Endothelial cell of umbilical vein (primary cell): ENCODE measurements around the gene PON2. TPM values are rescaled to one million over a fixed set of nuclear protein-coding genes. Genes with fewer than 3 reads are reported as not detected.

Experiments used
- BruUV-seq: library from RNA; stranded (reverse); fragments of 400-500 nt; replicated peaks from 2 replicates; lab custom pipeline; 2021; lab: Mats Ljungman, UMichigan
- CTCF ChIA-PET: fragments of 300-600, 350-600 bp; sonication (Branson Sonifier 250); formaldehyde crosslinking; loops from one replicate; lab custom pipeline; 2021; ENCODE audit warnings: antibody characterized with exemption, inconsistent platforms; lab: Charles Lee
- POLR2A ChIA-PET: fragments of 300-600, 350-600 bp; sonication (Branson Sonifier 250); formaldehyde crosslinking; loops from one replicate; lab custom pipeline; 2021; ENCODE audit warnings: antibody characterized with exemption, inconsistent platforms; lab: Charles Lee
- DNase-seq: peaks from one replicate; pipeline ENCODE4 v3.0.0-alpha.2; 2011; ENCODE audit warnings: low read depth, low spot score
- FAIRE-seq: peaks from 2 replicates; lab custom pipeline; 2011; peaks lifted over from hg19 to GRCh38; lab: Jason Lieb, UNC
- H2AFZ ChIP-seq: 2 replicates; pipeline ENCODE4 v1.6.0; 2012; ENCODE audit warnings: low read depth, low read length, control low read depth, inconsistent platforms
- H3K27ac ChIP-seq: 2 replicates; pipeline ENCODE4 v1.5.1; 2011; ENCODE audit warnings: low read depth, mild to moderate bottlenecking, control low read depth, low read length, moderate library complexity; ENCODE audit not compliant: insufficient read depth
- H3K27me3 ChIP-seq, 2 experiments: 2 replicates each; pipeline versions ENCODE4 v1.6.0 to v1.6.1; 2011; ENCODE audit warnings: low read length in 2 of 2, mixed read lengths in 1 of 2; ENCODE audit not compliant: control insufficient read depth in 2 of 2, insufficient read depth in 2 of 2
- H3K36me3 ChIP-seq, 2 experiments: 2 replicates in 1 of 2; 3 replicates in 1 of 2; pipeline ENCODE4 v1.5.1; 2011; ENCODE audit warnings: low read length in 2 of 2, mild to moderate bottlenecking in 1 of 2, moderate library complexity in 1 of 2; ENCODE audit not compliant: control insufficient read depth in 2 of 2, insufficient read depth in 2 of 2; ENCODE audit errors: extremely low read depth in 1 of 2
- H3K4me1 ChIP-seq: 3 replicates; pipeline ENCODE4 v1.5.1; 2011; ENCODE audit warnings: mild to moderate bottlenecking, low read length; ENCODE audit not compliant: control insufficient read depth, insufficient read depth; ENCODE audit errors: extremely low read depth
- H3K4me2 ChIP-seq: 2 replicates; pipeline ENCODE4 v1.6.1; 2011; ENCODE audit warnings: low read length, control low read depth, mixed read lengths; ENCODE audit not compliant: insufficient read depth
- H3K4me3 ChIP-seq, 3 experiments: fragments of 200-600 bp in 1 of 3; sonication (generic), shearing (Covaris generic) in 1 of 3; replicated peaks in 1 of 3; 2 replicates each; pipeline ENCODE4 v1.5.1; 2011 to 2016; ENCODE audit warnings: control low read depth in 3 of 3, low read length in 3 of 3, mild to moderate bottlenecking in 2 of 3, inconsistent platforms in 1 of 3, low read depth in 1 of 3, moderate library complexity in 1 of 3; ENCODE audit not compliant: insufficient read depth in 1 of 3
- H3K79me2 ChIP-seq: 2 replicates; pipeline ENCODE4 v1.6.0; 2012; ENCODE audit warnings: low read length, inconsistent platforms; ENCODE audit not compliant: control insufficient read depth, insufficient read depth
- H3K9ac ChIP-seq: replicated peaks from 2 replicates; pipeline ENCODE3; 2011; ENCODE audit warnings: low read length, control low read depth; ENCODE audit not compliant: insufficient read depth; ENCODE audit errors: extremely low read depth
- H3K9me1 ChIP-seq: replicated peaks from 3 replicates; pipeline ENCODE4 v1.6.0; 2011; ENCODE audit warnings: mild to moderate bottlenecking, low read length; ENCODE audit not compliant: control insufficient read depth, insufficient read depth; ENCODE audit errors: extremely low read depth
- H3K9me3 ChIP-seq: replicated peaks from 2 replicates; pipeline ENCODE4 v1.5.1; 2012; ENCODE audit warnings: low read length, inconsistent platforms; ENCODE audit not compliant: control insufficient read depth, insufficient read depth
- H4K20me1 ChIP-seq: replicated peaks from 2 replicates; pipeline ENCODE3; 2011; ENCODE audit warnings: mild to moderate bottlenecking, low read length; ENCODE audit not compliant: control insufficient read depth, insufficient read depth; ENCODE audit errors: extremely low read depth
- CTCF ChIP-seq, 2 donors: IDR thresholded peaks; 1 replicate in 1 of 2; 2 replicates in 1 of 2; pipeline ENCODE4 v1.5.1; 2011; ENCODE audit warnings: low read length in 2 of 2, mild to moderate bottlenecking in 2 of 2, moderate library complexity in 2 of 2, control low read depth in 1 of 2, inconsistent platforms in 1 of 2, low read depth in 1 of 2; ENCODE audit not compliant: insufficient read depth in 1 of 2; ENCODE audit errors: extremely low read depth in 1 of 2
- EZH2 ChIP-seq: IDR thresholded peaks from 2 replicates; pipeline ENCODE4 v1.6.1; 2012; ENCODE audit warnings: borderline replicate concordance, low read depth, mild to moderate bottlenecking, moderate library complexity, low read length, inconsistent platforms; ENCODE audit not compliant: severe bottlenecking
- FOS ChIP-seq: IDR thresholded peaks from 2 replicates; pipeline ENCODE4 v1.6.1; 2011; ENCODE audit warnings: mild to moderate bottlenecking, low read length, moderate library complexity, borderline replicate concordance; ENCODE audit not compliant: insufficient read depth
- GATA2 ChIP-seq: IDR thresholded peaks from 2 replicates; pipeline ENCODE4 v1.7.0; 2011; ENCODE audit warnings: low read depth, mild to moderate bottlenecking, moderate library complexity, mixed read lengths, low read length; ENCODE audit not compliant: insufficient read length, insufficient read depth
- JUN ChIP-seq: IDR thresholded peaks from 2 replicates; pipeline ENCODE4 v1.6.1; 2011; ENCODE audit warnings: borderline replicate concordance, low read depth; ENCODE audit not compliant: insufficient read length, insufficient read depth
- MAX ChIP-seq: IDR thresholded peaks from 2 replicates; pipeline ENCODE4 v1.6.1; 2011; ENCODE audit not compliant: insufficient read depth, insufficient read length
- MYC ChIP-seq: IDR thresholded peaks from one replicate; pipeline ENCODE4 v1.6.1; 2011; ENCODE audit warnings: mild to moderate bottlenecking, low read depth, low read length
- POLR2A ChIP-seq: IDR thresholded peaks from 2 replicates; pipeline ENCODE4 v1.6.1; 2012; ENCODE audit warnings: low read depth, mild to moderate bottlenecking, control low read depth, low read length
- POLR2AphosphoS5 ChIP-seq: IDR thresholded peaks from 2 replicates; pipeline ENCODE4 v1.6.1; 2012; ENCODE audit warnings: low read depth, mild to moderate bottlenecking, control low read depth, low read length, moderate library complexity; ENCODE audit not compliant: insufficient read depth
- dilution Hi-C: fragments of 300-500 bp; cut with MboI; formaldehyde crosslinking; loops from one replicate; pipeline ENCODE4 v1.15.0; 2019; ENCODE audit warnings: low sequenced_read_pairs; ENCODE audit not compliant: extremely low pct_ligation_motif_present
- intact Hi-C: fragments of 100-400 bp; cut with micrococcal nuclease; formaldehyde crosslinking; loops from one replicate; pipeline ENCODE4 v1.10.0; 2022
- polyA plus RNA-seq, 4 experiments: library from polyadenylated mRNA; depleted of rRNA in 3 of 4; stranded (reverse) in 3 of 4; unstranded in 1 of 4; fragments of >200 nt; gene quantifications; 2 replicates each; pipeline versions ENCODE4 v1.2.1 to v1.2.3, GENCODE V29; 2011 to 2012; ENCODE audit warnings: missing spikeins in 1 of 4
- total RNA-seq: library from RNA; stranded (reverse); gene quantifications from 2 replicates; pipeline ENCODE4 v1.2.3, GENCODE V29; 2021

PON2 gene
- total and polyA plus RNA-seq, 2 donors (not counting 3 experiments of a cell fraction or from before 2014, with no cell fraction given) = 110 to 125 TPM

- Histone ChIP-seq H4K20me1 (no peaks in the 10 kb centered on the region), H3K9me3 (no peaks in the 10 kb centered on the region), H3K79me2 (no peaks in the 10 kb centered on the region), H2AFZ (no peak overlapping the region), H3K9ac (no peak overlapping the region), H3K9me1 (no peaks in the 10 kb centered on the region), H3K4me2 (no peak overlapping the region), H3K36me3 (no peaks in the 10 kb centered on the region), H3K27me3 (no peaks in the 10 kb centered on the region), H3K4me3 (no peak overlapping the region), H3K27ac (no peak overlapping the region), H3K4me1 (no peaks in the 10 kb centered on the region)
- FAIRE-seq (no peak), DNase-seq (no peak)
- ChIA-PET CTCF (interaction anchor here (0.7 to 2.0 kb wide), 3 partner anchors 120 to 333 kb away, joined by 3 to 33 read pairs (median 4); no protein-coding TSS in a partner anchor), POLR2A (no interaction called here)
- dilution Hi-C loops = no loop called here
- TF ChIP-seq CTCF (IDR thresholded peaks at IDR 0.05; ENCODE audit: extremely low read depth in 1 of 2, insufficient read depth in 1 of 2, low read depth in 1 of 2, low read length in 2 of 2) = no peak
- TF ChIP-seq FOS = no peak
- no peak for TF ChIP-seq JUN
- TF ChIP-seq POLR2AphosphoS5 = no peak
- TF ChIP-seq EZH2 = no peak
- TF ChIP-seq GATA2 = no peak
- TF ChIP-seq POLR2A = no peak
- no peak for TF ChIP-seq MAX
- no peak for TF ChIP-seq MYC
- intact Hi-C loops = loop anchor here (1.0 kb wide), 1 partner anchor 120 kb away; no protein-coding TSS in a partner anchor
- BruUV-seq = no TSS peak
These were observed 77.2 kb downstream of the PON2 start for GRCh38 chr7:95357623-95358022.

Other genes starting within 250 kb of the PON2 start
- not detected in 2 replicates for gene PON1, start 110.5 kb downstream of the PON2 start, total RNA-seq
- gene PON1, start 110.5 kb downstream of the PON2 start, polyA plus RNA-seq = not detected in 2 replicates
- gene PON3, start 38.7 kb downstream of the PON2 start, total RNA-seq = 2.0 and 3.4 TPM in 2 replicates
- 0.62 and 0.83 TPM in 2 replicates for gene PON3, start 38.7 kb downstream of the PON2 start, polyA plus RNA-seq
- not detected in 2 replicates for gene ASB4, start 50.9 kb upstream of the PON2 start, total RNA-seq
- gene ASB4, start 50.9 kb upstream of the PON2 start, polyA plus RNA-seq = not detected in 2 replicates
- gene PDK4, start 161.5 kb upstream of the PON2 start, total RNA-seq = 1.2 and 2.5 TPM in 2 replicates
- gene PDK4, start 161.5 kb upstream of the PON2 start, polyA plus RNA-seq = 0.51 and 0.75 TPM in 2 replicates